Stimulated activated naive CD8-positive, alpha-beta T cell treated with anti-CD3 and anti-CD28 coated beads, Interleukin-15, amount 100 ng/mL, for 72 hours (primary cell): ENCODE data around the gene IZUMO1R.
"Not testable (repeated sequence)": the region's sequence is repeated elsewhere in the genome, so short reads cannot be mapped to it uniquely, and the experiment has no call there.

ENCODE experiments used
- ATAC-seq: fragments of 150-1000 bp; cut with Tn5 transposase; 2 replicates; pipeline ENCODE4 v1.10.0; 2021; ENCODE audit warnings: mild to moderate bottlenecking, moderate library complexity
- DNase-seq, 2 donors: peaks; one replicate each; pipeline ENCODE4 v3.0.0; 2021 to 2022
- H3K27ac Mint-ChIP-seq, 2 donors: one replicate each; pipeline ENCODE4 v1.8.0; 2022; ENCODE audit warnings: mild to moderate bottlenecking in 2 of 2, mixed read lengths in 2 of 2, moderate library complexity in 2 of 2
- H3K27me3 Mint-ChIP-seq: one replicate; pipeline ENCODE4 v1.8.0; 2022; ENCODE audit warnings: mixed read lengths
- H3K4me1 Mint-ChIP-seq: one replicate; pipeline ENCODE4 v1.8.0; 2022; ENCODE audit warnings: mild to moderate bottlenecking, mixed read lengths
- H3K4me3 Mint-ChIP-seq, 2 donors: one replicate each; pipeline ENCODE4 v1.8.0; 2022; ENCODE audit warnings: mild to moderate bottlenecking in 2 of 2, mixed read lengths in 2 of 2, moderate library complexity in 1 of 2
- H3K9me3 Mint-ChIP-seq, 2 donors: one replicate each; pipeline ENCODE4 v1.8.0; 2022; ENCODE audit warnings: mixed read lengths in 2 of 2

IZUMO1R gene

GRCh38 chr11:94303966-94304958 lies at the start of gene IZUMO1R:
Gene IZUMO1R, plus strand, starts transcription at chr11:94304580. Its CDS starts 1,057 bp downstream, at chr11:94305637.
- no peak for ATAC-seq
- Mint-ChIP-seq H3K4me1 (no peaks in the 10 kb centered on the region), H3K4me3 (no peak within 1 kb of the TSS), H3K9me3 (no peaks in the 10 kb centered on the region), H3K27ac (no peak within 1 kb of the TSS), H3K27me3 (peaks cover 18% of the 10 kb centered on the region)
- no peak for DNase-seq

- Mint-ChIP-seq H3K27ac (no peak overlapping the region), H3K9me3 (peaks cover 14 to 33% of the 10 kb centered on the region in 2 donors), H3K27me3 (peaks cover 15% of the 10 kb centered on the region), H3K4me3 (no peak overlapping the region), H3K4me1 (no peaks in the 10 kb centered on the region)
- peak; percentile 61 for ATAC-seq
- DNase-seq = no peak
Observed at GRCh38 chr11:94271885-94272372, 32.5 kb upstream of the IZUMO1R start.

GRCh38 chr11:94272738-94273313 lies 31.6 kb upstream of the IZUMO1R start:
- no peak overlapping the region for H3K27ac Mint-ChIP-seq
- ATAC-seq = no peak
- DNase-seq = no peak
- peaks cover 8 to 24% of the 10 kb centered on the region in 2 donors for H3K9me3 Mint-ChIP-seq
- H3K27me3 Mint-ChIP-seq = peaks cover 8% of the 10 kb centered on the region
- no peaks in the 10 kb centered on the region for H3K4me1 Mint-ChIP-seq
- no peak overlapping the region for H3K4me3 Mint-ChIP-seq

- Mint-ChIP-seq H3K9me3 (no peaks in the 10 kb centered on the region), H3K4me1 (no peaks in the 10 kb centered on the region), H3K4me3 (no peak overlapping the region), H3K27me3 (peaks cover 6% of the 10 kb centered on the region), H3K27ac (no peak overlapping the region)
- DNase-seq = no peak
- no peak for ATAC-seq
Observed at GRCh38 chr11:94275961-94276360, 28.4 kb upstream of the IZUMO1R start.

GRCh38 chr11:94276943-94277342 lies 27.4 kb upstream of the IZUMO1R start:
- H3K9me3 Mint-ChIP-seq = no peaks in the 10 kb centered on the region
- DNase-seq (no peak), ATAC-seq (no peak)
- H3K4me1 Mint-ChIP-seq = no peaks in the 10 kb centered on the region
- no peak overlapping the region for H3K27ac Mint-ChIP-seq
- peaks cover 6% of the 10 kb centered on the region for H3K27me3 Mint-ChIP-seq
- H3K4me3 Mint-ChIP-seq = no peak overlapping the region

- not testable (repeated sequence) for ATAC-seq, H3K27me3 Mint-ChIP-seq, H3K27ac Mint-ChIP-seq, DNase-seq, H3K9me3 Mint-ChIP-seq, H3K4me3 Mint-ChIP-seq, H3K4me1 Mint-ChIP-seq
Observed at GRCh38 chr11:94278207-94278606, 26.2 kb upstream of the IZUMO1R start.

- no peaks in the 10 kb centered on the region for H3K4me1 Mint-ChIP-seq
- ATAC-seq = no peak
- H3K9me3 Mint-ChIP-seq = no peaks in the 10 kb centered on the region
- no peak for DNase-seq
- no peak overlapping the region for H3K4me3 Mint-ChIP-seq
- H3K27ac Mint-ChIP-seq = no peak overlapping the region
- H3K27me3 Mint-ChIP-seq = no peaks in the 10 kb centered on the region
Observed at GRCh38 chr11:94279996-94280395, 24.4 kb upstream of the IZUMO1R start.

- DNase-seq = no peak
- H3K4me3 Mint-ChIP-seq = no peak overlapping the region
- ATAC-seq = no peak
- no peaks in the 10 kb centered on the region for H3K9me3 Mint-ChIP-seq
- no peak overlapping the region for H3K27ac Mint-ChIP-seq
- no peaks in the 10 kb centered on the region for H3K27me3 Mint-ChIP-seq
- no peaks in the 10 kb centered on the region for H3K4me1 Mint-ChIP-seq
Observed at GRCh38 chr11:94281324-94281723, 23.1 kb upstream of the IZUMO1R start.

GRCh38 chr11:94283678-94284077 lies 20.7 kb upstream of the IZUMO1R start:
- ATAC-seq (no peak), DNase-seq (no peak)
- Mint-ChIP-seq H3K27ac (no peak overlapping the region), H3K4me1 (no peaks in the 10 kb centered on the region), H3K4me3 (no peak overlapping the region), H3K9me3 (no peaks in the 10 kb centered on the region), H3K27me3 (no peaks in the 10 kb centered on the region)

- DNase-seq = no peak
- Mint-ChIP-seq H3K4me3 (no peak overlapping the region), H3K27ac (no peak overlapping the region), H3K27me3 (peaks cover 14% of the 10 kb centered on the region), H3K4me1 (no peaks in the 10 kb centered on the region), H3K9me3 (peaks cover 8 to 10% of the 10 kb centered on the region in 2 donors)
- no peak for ATAC-seq
Observed at GRCh38 chr11:94295534-94295933, 8.8 kb upstream of the IZUMO1R start.

GRCh38 chr11:94297985-94298576 lies 6.3 kb upstream of the IZUMO1R start:
- ATAC-seq (peak; percentile 18), DNase-seq (no peak)
- Mint-ChIP-seq H3K27me3 (peaks cover 17% of the 10 kb centered on the region), H3K4me3 (no peak overlapping the region), H3K4me1 (no peaks in the 10 kb centered on the region), H3K27ac (no peak overlapping the region), H3K9me3 (no peaks in the 10 kb centered on the region)

GRCh38 chr11:94302776-94303175 lies 1.6 kb upstream of the IZUMO1R start:
- H3K27ac Mint-ChIP-seq = no peak overlapping the region

GRCh38 chr11:94305146-94305545 lies 766 bp downstream of the IZUMO1R start:
- DNase-seq (no peak), ATAC-seq (peak; percentile 18)
- Mint-ChIP-seq H3K4me3 (no peak overlapping the region), H3K4me1 (no peaks in the 10 kb centered on the region), H3K27ac (no peak overlapping the region), H3K9me3 (no peaks in the 10 kb centered on the region), H3K27me3 (peaks cover 17% of the 10 kb centered on the region)

More at GRCh38 chr11:94302776-94303175, 1.6 kb upstream of the IZUMO1R start:
- no peak overlapping the region for H3K4me3 Mint-ChIP-seq
- ATAC-seq (no peak), DNase-seq (no peak)
- no peaks in the 10 kb centered on the region for H3K9me3 Mint-ChIP-seq
- peaks cover 26% of the 10 kb centered on the region for H3K27me3 Mint-ChIP-seq
- H3K4me1 Mint-ChIP-seq = no peaks in the 10 kb centered on the region

- ATAC-seq (no peak), DNase-seq (no peak)
- Mint-ChIP-seq H3K27me3 (peaks cover 23% of the 10 kb centered on the region), H3K4me3 (no peak overlapping the region), H3K27ac (no peak overlapping the region), H3K4me1 (no peaks in the 10 kb centered on the region), H3K9me3 (no peaks in the 10 kb centered on the region)
Observed at GRCh38 chr11:94307101-94307791, 2.9 kb downstream of the IZUMO1R start.

GRCh38 chr11:94308024-94308423 lies 3.6 kb downstream of the IZUMO1R start:
- Mint-ChIP-seq H3K4me3 (no peak overlapping the region), H3K9me3 (no peaks in the 10 kb centered on the region), H3K27ac (peak overlapping the region in 1 of 2 donors; percentile 87), H3K4me1 (no peaks in the 10 kb centered on the region), H3K27me3 (peaks cover 20% of the 10 kb centered on the region)
- DNase-seq = no peak
- no peak for ATAC-seq
